Bone marrow (tissue), 2 donors: ENCODE results near the gene PCTP.

Experiments
- DNase-seq, 2 donors: peaks; one replicate each; lab custom pipeline; 2025; lab: John Stamatoyannopoulos, UW

PCTP gene

DNA sequence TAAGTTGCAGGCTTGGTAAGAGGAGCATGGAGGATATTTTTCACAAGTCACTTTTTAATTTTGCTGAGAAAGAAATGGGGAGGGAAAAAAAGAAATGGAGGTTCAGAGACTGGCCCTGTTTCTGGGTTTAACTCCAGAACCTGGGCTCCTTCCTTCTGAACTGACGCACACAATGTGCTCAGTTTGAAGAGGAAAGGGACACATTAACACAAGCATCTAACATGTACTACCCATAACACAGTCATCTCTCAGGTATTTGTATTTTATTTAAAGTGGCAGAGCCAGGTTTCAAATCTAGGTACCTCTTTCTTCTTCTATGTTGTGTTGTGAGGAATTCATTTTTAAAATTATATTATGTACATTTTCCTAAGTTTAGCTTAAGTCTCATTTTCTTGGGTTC is 22.9 kb upstream of the PCTP start:
- no peak for DNase-seq

DNA sequence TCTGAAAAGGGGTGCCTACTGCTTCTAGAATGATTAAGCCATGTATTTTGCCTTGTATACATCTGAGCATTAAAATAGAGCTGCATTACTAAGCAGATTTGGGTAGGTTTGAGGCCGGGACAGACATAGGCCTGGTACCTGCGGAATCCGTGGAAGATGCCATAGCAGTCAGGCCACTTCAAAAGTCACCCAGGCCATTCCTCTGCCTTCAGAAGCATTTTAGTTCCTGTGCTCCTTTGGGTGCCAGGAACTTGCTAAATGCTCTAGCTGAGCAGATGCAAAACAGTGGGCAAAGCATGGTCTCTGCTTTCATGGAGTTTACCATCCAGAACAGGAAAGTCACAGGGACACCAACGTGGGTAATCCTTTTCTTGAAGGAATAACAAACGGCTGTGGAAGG is 22.5 kb upstream of the PCTP start:
- no peak for DNase-seq

DNA sequence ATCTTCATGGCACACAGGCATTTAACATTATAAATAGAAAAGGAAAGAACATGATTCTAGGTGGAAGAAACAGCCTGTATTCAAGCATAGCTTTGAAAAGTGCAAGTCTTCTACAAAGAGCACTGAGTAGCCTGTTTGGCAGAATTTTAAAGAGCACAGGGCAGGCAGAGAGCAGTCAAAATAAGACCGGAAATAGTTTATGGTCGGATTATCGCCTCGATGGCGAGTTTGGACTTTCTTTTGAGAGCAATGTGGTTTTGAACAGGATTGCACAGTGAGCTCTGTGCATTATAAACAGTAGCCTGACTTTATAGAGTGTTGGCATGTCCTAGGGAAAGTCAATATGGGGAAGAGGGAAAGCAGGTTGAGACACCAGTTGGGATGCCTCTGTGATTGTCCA is 22.0 kb upstream of the PCTP start:
- no peak for DNase-seq

DNA sequence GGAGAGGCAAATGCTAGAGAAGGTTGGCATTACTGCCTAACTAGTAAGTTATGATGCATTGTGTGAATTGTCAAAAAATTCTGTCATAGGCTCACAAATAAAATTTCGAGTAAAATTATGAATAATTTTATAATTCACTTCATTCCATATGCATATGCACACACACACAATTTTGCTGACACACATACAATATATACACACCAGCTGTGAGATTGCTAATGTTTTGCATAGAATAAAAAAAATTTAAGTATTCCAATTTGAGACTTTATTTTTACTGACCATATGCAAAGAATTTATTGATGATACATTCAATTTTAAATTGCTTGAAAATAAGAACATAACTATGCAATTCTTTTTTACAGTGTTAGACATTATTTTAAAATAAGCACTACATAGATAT is 21.4 kb upstream of the PCTP start:
- DNase-seq = no peak

DNA sequence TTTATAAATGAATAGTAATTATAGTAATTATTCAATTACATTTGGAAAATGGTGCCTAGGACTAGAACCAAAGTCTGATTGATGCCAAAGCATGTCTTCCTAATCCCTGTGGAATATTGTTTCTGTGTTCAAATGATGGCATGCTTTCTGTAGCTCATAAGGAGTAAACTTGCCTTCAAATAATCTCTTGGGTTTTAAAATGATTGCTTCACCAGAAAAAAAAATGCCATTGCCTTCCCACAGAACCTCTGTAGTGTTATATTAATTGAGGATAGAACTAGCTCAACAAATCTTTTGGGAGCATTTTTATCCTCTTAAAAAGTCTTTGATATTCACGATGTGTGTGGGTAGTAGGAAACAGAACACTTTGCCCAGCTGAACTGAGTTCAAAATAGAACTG is 20.5 kb upstream of the PCTP start:
- no peak for DNase-seq

DNA sequence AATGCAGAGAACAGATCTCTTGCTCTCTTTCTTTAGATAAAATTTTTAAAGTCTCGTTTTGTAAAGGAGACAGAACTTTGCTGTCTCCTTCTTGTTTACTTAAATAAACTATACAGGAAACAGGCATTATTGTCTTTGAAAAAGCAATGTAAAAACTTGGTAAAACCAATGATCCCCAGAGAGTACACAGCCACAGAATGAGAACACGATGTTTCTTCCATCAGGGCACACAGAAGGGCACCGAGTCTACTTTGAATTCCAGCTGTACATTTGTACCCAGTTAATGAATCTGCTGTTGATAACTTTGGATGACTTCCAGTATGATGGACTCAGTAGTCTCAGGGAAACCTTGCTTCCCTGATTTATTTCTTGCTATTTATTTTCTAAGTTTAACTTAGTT is 20.0 kb upstream of the PCTP start:
- DNase-seq = no peak

DNA sequence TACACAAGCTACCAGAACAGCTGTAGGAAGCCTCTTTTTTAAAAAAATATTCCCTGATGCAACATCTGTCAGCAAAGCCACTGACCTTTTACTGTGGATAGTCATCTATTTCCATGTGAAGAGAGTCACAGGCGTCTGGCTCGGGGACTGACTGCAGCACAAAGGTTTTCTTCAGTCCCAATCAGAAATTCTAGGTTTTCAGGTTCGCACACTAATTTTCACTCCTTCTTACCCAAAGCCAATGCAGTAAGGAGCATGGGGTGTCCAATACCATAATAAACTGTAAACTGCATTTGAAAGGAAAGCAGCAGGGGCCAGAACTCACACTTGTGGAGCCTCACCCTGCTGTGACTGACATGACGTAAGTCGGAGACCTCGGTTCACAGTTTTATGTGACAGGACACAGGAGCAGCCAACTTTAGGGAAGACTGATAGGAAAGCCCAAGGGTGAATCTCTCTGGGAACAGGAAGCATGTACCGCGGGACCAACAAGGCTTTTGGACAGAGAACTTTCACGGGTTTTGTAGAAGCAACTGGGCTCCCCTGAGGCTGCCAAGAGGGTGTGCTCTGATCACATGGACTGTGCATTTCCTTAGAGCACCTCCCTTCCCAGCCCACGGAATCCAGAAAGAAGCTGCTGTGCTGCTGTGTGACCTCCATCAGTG is 19.1 kb upstream of the PCTP start:
- no peak for DNase-seq

DNA sequence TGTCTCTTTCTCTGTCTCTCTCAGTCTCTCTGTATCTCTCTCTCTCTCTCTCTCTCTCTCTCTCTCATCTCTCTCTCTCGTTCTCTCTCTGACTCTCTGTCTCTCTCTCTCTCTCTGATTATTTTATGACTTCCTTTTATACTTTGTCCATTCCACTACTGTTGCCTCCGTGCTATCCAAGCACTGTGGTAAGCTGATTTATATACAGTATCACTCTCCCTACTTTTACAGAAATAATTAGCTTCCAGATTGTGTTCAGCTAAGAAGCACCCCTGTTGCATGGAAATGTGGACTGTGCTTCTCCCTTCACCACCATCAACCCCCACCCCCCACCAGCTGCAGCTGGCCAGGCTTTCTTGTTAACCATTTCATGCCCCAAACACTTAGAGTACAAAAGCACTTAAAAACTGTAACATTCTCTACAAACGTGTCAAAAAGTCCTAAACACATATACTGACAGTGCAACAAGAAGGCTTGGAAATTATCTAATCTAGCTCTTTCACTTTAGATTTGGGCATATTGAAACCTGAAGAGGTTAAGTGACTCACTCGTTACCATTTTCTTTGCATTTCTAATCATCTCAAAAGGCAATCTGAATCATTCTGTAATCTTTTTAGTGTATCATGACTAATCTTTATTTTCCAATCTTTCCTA is 16.6 kb upstream of the PCTP start:
- no peak for DNase-seq

DNA sequence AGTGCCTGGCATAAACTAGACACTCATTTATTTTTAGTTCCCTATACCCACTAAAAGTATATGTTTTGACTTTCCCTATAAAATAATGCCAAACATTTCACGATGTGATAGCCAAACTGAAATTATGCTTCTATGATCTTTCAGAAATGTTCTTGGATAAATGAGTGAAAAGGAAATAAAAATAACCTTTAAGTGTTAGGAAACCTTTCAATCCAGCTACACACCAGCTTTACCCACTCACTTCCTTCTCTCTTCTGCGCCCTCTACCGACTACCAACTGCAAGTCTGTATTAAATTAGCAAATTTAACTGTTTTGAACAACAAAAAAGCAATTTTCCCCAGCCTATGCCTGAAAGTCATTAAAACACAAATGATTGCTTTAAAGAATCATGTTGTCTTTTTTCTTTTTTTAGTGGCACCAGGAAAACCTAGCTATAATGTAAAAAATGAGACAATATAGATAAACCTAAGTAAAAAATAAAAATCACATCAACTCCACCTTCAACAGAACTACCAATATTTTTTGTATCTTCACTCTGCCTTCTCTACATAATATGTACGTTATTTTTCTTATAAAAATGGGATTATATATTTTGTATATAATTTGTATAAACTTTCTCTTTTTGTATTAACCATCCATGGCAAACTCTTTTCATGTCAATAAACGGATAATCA is 15.0 kb upstream of the PCTP start:
- DNase-seq = peak in 1 of 2 donors; percentile 46

DNA sequence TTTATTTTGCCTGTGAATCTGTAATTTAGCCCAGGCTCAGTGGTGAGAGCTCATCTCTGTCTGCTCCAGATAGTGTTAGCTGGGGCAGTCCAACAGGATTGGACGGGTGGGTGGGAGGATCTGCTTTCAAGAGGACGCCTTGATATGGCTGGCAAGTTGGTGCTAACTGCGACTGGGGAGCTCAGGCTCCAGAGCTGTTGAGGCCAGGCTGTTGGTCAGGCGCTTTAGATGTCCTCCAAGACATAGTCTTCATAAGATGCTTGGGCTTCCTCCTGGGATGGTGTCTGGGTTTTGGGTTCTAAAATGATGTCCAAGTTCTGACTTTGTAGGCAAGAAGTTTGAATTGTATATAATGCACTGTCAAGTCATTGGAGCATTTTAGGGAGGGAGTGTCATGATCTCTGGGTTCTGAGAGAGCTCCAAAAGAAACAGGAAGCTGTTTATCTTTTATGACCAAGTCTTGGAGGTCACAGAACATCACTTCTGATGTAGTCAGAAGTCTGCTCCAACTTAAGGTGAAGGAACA is 12.8 kb upstream of the PCTP start:
- DNase-seq = no peak

DNA sequence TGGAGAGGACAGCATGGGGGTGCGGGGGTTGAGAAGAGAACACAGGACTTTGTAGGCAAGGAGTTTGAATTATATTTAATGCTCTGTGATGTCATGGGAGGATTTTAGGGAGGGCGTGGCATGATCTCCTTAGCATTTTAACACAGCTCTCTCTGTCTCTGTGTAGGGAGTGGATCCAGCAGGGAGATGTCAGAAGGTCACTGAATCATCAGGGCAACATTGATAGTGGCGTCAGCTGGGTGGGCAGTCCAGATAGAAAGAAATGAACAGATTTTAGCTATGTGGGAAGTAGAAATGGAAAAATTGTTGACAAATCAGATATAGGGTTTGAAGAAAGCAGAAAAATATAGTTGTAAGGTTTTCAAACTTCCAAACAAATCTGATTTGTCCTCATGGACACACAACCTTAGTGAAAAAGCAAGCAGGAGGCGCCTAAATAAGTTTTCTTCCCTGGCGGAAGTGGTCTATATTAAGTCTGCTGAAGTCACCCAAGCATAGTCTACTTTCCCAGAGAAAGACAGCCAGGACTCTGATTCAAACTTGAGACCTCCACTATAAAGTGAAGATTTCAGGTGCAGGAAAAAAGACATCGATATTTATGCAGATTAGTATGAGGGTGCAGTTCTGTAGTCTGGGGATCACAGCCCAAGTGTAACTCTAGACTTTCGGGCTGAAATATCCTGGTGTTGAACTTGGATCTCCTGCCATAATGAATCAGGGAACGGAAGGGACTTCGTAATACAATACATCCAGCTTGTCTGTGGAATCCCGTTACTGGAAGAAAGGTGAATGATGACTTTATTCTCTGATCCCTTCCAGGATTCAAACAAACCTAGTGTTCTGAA is 10.1 kb upstream of the PCTP start:
- no peak for DNase-seq

DNA sequence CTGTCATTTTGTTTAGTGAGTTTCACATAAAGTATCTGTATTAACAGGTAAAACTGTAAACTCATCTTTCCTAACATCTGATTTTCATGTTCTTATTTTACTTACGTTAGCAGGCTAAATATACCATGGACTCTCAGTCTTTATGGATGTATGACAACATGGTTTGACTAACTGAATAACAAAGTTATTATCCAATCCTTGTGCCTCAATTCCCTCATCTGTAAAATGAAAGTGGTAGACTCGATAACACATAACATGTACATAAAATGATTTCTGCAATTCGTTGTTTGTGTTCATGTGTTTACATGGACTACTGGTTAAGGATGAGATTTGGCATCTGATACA is 9.5 kb upstream of the PCTP start:
- no peak for DNase-seq

DNA sequence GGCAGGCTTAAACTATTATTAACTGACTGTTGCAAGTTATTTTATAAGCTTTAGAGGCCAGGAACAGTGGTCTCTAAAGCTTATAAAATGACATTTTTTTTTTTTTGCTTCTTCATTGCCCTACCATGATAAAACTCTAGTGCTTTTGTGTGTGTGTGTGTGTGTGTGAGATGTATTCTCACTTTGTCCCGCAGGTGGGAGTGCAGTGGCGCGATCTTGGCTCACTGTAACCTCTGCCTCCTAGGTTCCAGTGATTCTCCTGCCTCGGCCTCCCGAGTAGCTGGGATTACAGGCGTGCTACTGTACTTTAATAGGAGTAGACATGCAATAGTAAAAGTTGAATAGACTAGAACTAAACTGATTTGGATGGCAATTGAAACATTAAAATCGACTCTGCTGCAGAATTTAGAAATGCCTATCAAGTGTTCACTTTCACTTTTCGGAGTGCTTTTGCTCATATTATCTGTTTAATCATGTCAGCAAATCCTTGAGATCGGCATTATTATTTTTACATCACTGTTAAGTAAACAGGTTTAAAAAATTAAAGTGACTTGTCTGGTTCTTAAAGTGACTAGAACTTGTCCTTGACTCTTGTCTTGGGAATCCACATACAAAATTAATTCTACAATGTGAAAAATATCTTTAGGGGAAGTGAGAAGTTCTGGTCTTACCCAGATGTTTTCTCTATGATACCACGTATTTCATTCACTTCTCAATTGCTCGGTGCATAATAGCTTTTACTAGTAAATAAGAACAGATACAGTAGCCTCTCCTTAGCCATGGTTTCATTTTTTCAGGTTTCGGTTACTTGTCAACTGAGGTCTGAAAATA is 8.4 kb upstream of the PCTP start:
- DNase-seq = no peak

DNA sequence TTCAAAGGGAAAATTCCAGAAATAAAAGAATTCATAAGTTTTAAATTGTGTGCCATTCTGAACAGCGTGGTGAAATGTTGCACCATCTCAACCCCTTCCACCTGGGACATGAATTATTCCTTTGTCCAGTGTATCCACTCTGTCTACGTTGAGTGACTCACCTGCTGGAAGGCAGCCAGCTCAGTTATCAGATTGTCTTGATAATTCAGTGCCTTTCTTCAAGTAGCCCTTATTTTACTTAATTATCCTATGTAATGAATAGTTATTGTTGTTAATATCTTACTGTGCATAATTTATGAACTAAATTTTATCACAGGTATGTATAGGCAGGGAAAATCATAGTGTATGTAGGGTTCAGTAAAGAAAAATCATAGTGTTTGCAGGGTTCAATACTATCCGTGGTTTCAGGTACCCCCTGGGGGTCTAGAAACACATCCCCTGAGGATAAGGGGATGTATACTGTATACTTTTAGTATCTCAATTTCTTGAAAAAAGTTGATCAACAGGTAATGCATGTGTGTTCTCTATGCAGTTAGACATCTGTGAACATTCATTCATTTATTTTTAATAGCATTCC is 7.7 kb upstream of the PCTP start:
- no peak for DNase-seq

DNA sequence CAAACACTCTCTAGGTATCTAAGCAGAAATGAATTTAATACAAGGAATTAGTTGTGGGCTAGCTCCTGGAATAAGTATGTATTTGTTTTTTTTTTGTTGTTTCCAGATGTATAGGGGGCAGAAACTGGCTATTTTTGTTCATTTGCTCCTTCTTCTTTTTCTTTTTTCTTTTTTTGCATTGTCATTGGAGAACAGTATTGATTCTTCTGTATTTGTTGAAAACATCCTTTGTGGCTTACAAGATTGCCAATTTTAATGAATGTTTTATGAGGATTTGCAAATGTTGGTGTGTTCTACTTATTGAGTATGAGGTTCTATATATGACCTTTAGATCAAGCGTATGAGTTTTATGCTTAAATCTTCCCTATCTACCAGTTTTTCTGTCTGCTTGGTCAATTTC is 5.6 kb upstream of the PCTP start:
- DNase-seq = no peak

DNA sequence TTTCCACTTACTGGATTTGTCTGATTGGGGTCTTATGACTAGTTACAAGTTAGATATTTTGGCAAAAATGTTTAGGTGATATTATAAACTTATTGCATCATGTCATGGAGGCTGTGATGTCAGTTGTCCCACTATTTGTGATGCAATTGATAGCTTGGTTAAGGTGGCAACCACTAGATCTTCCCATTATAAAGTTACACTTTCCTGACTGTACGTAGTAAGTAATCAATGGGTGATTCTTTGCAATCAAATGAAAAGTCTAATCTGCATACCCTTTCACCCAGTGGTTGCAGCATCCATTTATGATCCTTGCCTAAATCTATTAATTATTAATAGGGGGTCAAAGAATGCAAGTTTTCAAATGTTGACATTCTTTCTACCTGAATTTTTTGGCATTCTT is 4.4 kb upstream of the PCTP start:
- no peak for DNase-seq

DNA sequence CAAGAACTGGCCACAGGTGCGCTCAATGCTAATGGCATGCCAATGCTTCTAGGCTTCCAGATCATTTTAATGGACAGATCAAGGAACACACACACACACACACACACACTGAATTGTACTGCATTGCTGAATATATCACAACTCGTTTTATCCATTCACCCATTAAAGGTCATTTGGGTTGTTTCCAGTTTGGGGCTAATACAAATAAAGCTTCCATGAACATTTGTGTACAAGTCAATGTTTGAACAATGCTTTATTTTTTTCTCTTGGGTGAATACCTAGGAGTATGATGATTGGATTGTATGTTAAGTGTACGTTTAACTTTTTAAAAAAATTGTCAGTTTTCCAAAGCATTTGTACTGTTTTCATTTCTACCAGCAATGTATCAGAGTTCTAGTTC is 3.6 kb upstream of the PCTP start:
- no peak for DNase-seq

DNA sequence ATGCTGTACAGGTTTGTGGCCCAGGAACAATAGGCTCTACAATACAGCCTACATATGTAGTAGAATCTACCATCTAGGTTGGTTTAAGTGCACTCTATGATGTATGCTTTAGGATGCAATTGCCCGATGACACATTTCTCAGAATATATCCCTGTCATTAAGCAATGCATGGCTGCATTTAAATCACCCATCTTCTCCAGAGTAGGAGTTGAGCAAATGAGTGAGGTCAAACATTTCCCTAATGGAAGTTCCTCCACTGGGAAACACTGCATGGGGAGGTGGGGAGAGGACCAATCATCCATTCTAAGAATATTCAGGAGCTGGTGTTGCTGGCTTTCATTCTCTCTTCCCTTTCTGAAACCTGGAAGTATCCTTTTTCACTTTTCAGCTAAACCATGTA is 2.0 kb upstream of the PCTP start:
- DNase-seq = no peak

DNA sequence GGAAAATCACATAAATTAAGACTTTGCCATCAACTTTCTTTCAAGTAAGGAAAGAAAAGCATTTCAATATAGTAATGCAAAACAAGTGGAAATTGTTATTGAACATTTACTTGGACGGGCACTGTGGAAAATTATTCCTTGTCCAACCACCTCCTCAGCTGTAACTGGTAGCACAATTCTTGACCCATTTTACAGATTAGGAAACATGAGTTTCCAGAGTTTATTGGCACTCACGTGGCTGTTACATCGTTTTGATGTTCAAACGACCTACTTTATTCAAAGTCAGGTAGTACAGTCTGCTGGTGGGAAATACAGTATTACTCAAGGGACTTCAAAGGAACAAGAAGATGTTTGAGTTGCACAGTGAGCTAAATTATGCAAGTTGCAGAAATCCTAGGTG is 866 bp upstream of the PCTP start:
- no peak for DNase-seq

DNA sequence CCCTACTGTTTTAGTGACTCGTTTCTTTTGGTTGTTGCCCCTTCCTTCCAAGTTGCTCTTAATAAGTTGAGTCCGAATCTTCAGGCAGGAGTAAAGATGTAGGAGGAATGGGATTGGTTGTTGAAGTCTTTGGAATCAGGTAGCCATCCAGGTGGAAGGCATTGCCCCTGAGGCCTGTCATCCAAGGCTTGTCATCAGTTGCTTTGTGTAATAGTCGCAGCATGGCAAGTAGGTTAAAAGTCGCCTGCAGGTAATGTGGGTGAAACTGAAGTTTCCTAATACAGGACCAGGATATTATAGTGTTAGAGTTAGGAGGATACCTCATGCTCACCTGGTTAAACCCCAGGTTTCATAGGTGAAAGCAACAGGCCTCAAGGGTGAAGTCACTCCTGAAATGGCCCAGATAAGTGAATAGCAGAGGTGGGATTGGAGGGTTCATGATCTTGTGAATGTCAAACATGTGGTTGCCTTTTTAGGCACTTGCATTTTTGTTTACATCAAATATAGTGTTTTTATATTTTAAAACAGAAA is 934 bp downstream of the PCTP start:
- no peak for DNase-seq

DNA sequence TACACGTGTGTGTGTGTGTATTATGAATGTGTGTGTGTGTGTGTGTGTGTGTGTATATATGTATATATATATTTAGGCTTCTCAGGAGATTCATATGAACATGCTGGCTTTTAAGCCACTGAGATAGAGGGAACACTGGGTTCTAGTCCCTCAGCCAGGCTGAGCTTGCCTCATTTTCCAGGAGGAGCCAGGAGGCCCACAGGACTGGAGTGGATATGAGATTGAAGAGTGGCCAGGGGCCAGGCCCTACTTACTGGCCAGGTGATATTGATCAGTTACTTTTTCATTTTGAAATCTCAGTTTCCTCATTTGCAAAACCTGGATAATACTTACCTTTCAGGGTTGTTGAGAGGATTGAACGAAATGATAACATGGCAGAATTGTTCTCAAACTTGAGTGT is 5.8 kb downstream of the PCTP start:
- no peak for DNase-seq
